ENCODE data around the gene RXRA.

RXRA gene

DNA sequence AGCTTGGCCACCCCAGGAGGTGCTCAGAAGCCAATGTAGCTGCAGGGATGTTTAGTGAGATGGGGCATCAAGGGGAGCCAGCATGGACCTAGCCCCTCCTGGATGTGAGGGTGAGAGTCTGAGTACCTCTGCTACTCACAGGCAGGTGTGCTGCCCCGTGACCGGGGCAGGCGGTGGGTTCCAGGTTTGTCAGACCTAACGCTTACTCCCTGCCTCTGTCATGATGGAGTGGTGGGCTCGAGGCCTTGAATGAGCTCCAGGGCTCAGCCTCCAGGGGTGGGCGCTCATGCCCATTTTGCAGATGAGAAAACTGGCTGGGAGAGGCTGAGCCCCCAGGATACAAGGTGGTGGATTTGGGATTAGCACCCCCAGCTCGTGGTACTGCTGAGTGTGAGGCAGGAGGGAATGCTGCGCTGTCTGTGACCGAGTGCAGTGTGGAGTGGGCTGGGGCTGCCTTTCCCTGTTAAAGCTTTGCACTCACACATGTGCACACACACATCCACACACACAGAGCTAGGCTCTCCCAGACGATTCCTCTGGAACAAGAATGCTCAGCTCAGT is 1.5 kb downstream of the RXRA start:
- H3K4me3 ChIP-seq (ENCODE audit: insufficient read length, low read depth): peak overlapping the region; percentile 67
- H3K27me3 ChIP-seq (ENCODE audit: insufficient read depth, insufficient read length): no peaks in the 10 kb centered on the region
- no peak for DNase-seq (ENCODE audit: low read depth, low spot score)
- H3K36me3 ChIP-seq (ENCODE audit: insufficient read depth, insufficient read length, low read length): no peaks in the 10 kb centered on the region
- H3K9me3 ChIP-seq (ENCODE audit: insufficient read depth, low read length): no peaks in the 10 kb centered on the region
- H3K9ac ChIP-seq (ENCODE audit: insufficient read length, low read depth): peak overlapping the region; percentile 82
- TF ChIP-seq SUZ12 (IDR thresholded peaks at IDR 0.05; ENCODE audit: extremely low read depth, insufficient read depth, insufficient read length) (no peak), YY1 (IDR thresholded peaks at IDR 0.05; ENCODE audit: insufficient read depth, insufficient read length) (no peak), ZNF274 (IDR thresholded peaks at IDR 0.05; ENCODE audit: low read depth, low read length) (no peak)
- H3K4me1 ChIP-seq (ENCODE audit: insufficient read depth, insufficient read length): peaks cover 55% of the 10 kb centered on the region

GRCh38 chr9:134328341-134328840 is 2.1 kb downstream of the RXRA start:
- Histone ChIP-seq H3K4me3 (ENCODE audit: insufficient read length, low read depth) (no peak overlapping the region), H3K27me3 (ENCODE audit: insufficient read depth, insufficient read length) (no peaks in the 10 kb centered on the region), H3K9ac (ENCODE audit: insufficient read length, low read depth) (peak overlapping the region; percentile 82), H3K4me1 (ENCODE audit: insufficient read depth, insufficient read length) (peaks cover 58% of the 10 kb centered on the region), H3K9me3 (ENCODE audit: insufficient read depth, low read length) (no peaks in the 10 kb centered on the region), H3K36me3 (ENCODE audit: insufficient read depth, insufficient read length, low read length) (no peaks in the 10 kb centered on the region)
- TF ChIP-seq SUZ12 (IDR thresholded peaks at IDR 0.05; ENCODE audit: extremely low read depth, insufficient read depth, insufficient read length): no peak
- no peak for TF ChIP-seq ZNF274 (IDR thresholded peaks at IDR 0.05; ENCODE audit: low read depth, low read length)
- no peak for TF ChIP-seq YY1 (IDR thresholded peaks at IDR 0.05; ENCODE audit: insufficient read depth, insufficient read length)
- DNase-seq (ENCODE audit: low read depth, low spot score): no peak

DNA sequence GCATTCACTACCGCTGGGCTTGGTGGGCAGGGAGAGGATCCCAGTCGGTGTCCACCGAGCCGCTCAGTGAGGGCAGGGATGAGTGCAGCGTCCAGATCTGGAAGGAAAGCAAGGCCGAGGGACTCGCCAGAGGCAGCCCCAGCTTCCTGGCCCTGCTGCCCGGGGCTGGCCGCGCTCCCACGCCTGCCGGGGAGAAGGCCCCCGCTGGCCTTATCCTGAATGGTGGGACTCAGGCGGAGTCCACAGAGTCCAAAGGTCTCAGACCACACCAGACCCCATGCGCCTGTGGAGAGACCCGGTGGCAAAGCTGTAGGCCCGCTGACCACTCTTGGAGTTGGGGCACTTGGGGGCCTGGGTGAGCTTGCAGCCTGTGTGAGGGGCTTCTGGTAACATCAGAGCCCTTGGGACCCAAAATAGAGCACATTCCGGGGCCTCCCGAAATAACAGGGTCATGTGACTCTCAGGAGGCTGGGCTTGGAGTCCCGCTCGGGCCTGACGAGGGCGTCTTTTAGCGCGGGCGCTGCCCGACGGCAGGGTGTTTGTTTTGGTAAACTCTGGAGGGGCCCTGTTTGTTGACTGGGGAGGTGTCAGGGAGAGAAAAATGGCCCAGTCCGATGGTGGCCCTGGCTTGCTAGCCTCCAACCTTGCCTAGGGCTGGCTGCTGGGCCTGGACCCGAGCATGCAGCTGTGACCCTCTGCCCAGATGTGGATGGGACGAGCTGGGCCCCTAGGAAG is 2.8 kb downstream of the RXRA start:
- DNase-seq (ENCODE audit: low read depth, low spot score): no peak
- Histone ChIP-seq H3K9ac (ENCODE audit: insufficient read length, low read depth) (peak overlapping the region; percentile 82), H3K4me3 (ENCODE audit: insufficient read length, low read depth) (no peak overlapping the region), H3K27me3 (ENCODE audit: insufficient read depth, insufficient read length) (no peaks in the 10 kb centered on the region), H3K4me1 (ENCODE audit: insufficient read depth, insufficient read length) (peaks cover 54% of the 10 kb centered on the region), H3K9me3 (ENCODE audit: insufficient read depth, low read length) (no peaks in the 10 kb centered on the region), H3K36me3 (ENCODE audit: insufficient read depth, insufficient read length, low read length) (no peaks in the 10 kb centered on the region)
- TF ChIP-seq YY1 (IDR thresholded peaks at IDR 0.05; ENCODE audit: insufficient read depth, insufficient read length): no peak
- no peak for TF ChIP-seq SUZ12 (IDR thresholded peaks at IDR 0.05; ENCODE audit: extremely low read depth, insufficient read depth, insufficient read length)
- no peak for TF ChIP-seq ZNF274 (IDR thresholded peaks at IDR 0.05; ENCODE audit: low read depth, low read length)

GRCh38 chr9:134329576-134329855 is 3.3 kb downstream of the RXRA start:
- Histone ChIP-seq H3K9ac (ENCODE audit: insufficient read length, low read depth) (no peak overlapping the region), H3K4me1 (ENCODE audit: insufficient read depth, insufficient read length) (peaks cover 49% of the 10 kb centered on the region), H3K27me3 (ENCODE audit: insufficient read depth, insufficient read length) (no peaks in the 10 kb centered on the region), H3K36me3 (ENCODE audit: insufficient read depth, insufficient read length, low read length) (no peaks in the 10 kb centered on the region), H3K4me3 (ENCODE audit: insufficient read length, low read depth) (no peak overlapping the region), H3K9me3 (ENCODE audit: insufficient read depth, low read length) (no peaks in the 10 kb centered on the region)
- DNase-seq (ENCODE audit: low read depth, low spot score): no peak
- no peak for TF ChIP-seq SUZ12 (IDR thresholded peaks at IDR 0.05; ENCODE audit: extremely low read depth, insufficient read depth, insufficient read length)
- no peak for TF ChIP-seq YY1 (IDR thresholded peaks at IDR 0.05; ENCODE audit: insufficient read depth, insufficient read length)
- no peak for TF ChIP-seq ZNF274 (IDR thresholded peaks at IDR 0.05; ENCODE audit: low read depth, low read length)

GRCh38 chr9:134329886-134330285 is 3.6 kb downstream of the RXRA start:
- Histone ChIP-seq H3K4me3 (ENCODE audit: insufficient read length, low read depth) (no peak overlapping the region), H3K36me3 (ENCODE audit: insufficient read depth, insufficient read length, low read length) (no peaks in the 10 kb centered on the region), H3K4me1 (ENCODE audit: insufficient read depth, insufficient read length) (peaks cover 45% of the 10 kb centered on the region), H3K9ac (ENCODE audit: insufficient read length, low read depth) (no peak overlapping the region), H3K9me3 (ENCODE audit: insufficient read depth, low read length) (no peaks in the 10 kb centered on the region), H3K27me3 (ENCODE audit: insufficient read depth, insufficient read length) (no peaks in the 10 kb centered on the region)
- DNase-seq (ENCODE audit: low read depth, low spot score): no peak
- TF ChIP-seq SUZ12 (IDR thresholded peaks at IDR 0.05; ENCODE audit: extremely low read depth, insufficient read depth, insufficient read length): no peak
- TF ChIP-seq ZNF274 (IDR thresholded peaks at IDR 0.05; ENCODE audit: low read depth, low read length): no peak

GRCh38 chr9:134330590-134330989 is 4.3 kb downstream of the RXRA start:
- H3K9ac ChIP-seq (ENCODE audit: insufficient read length, low read depth): no peak overlapping the region
- H3K36me3 ChIP-seq (ENCODE audit: insufficient read depth, insufficient read length, low read length): no peaks in the 10 kb centered on the region
- H3K4me3 ChIP-seq (ENCODE audit: insufficient read length, low read depth): no peak overlapping the region
- no peaks in the 10 kb centered on the region for H3K27me3 ChIP-seq (ENCODE audit: insufficient read depth, insufficient read length)
- no peaks in the 10 kb centered on the region for H3K9me3 ChIP-seq (ENCODE audit: insufficient read depth, low read length)
- DNase-seq (ENCODE audit: low read depth, low spot score): no peak
- H3K4me1 ChIP-seq (ENCODE audit: insufficient read depth, insufficient read length): peaks cover 45% of the 10 kb centered on the region
- TF ChIP-seq ZNF274 (IDR thresholded peaks at IDR 0.05; ENCODE audit: low read depth, low read length): no peak
- no peak for TF ChIP-seq YY1 (IDR thresholded peaks at IDR 0.05; ENCODE audit: insufficient read depth, insufficient read length)
- TF ChIP-seq SUZ12 (IDR thresholded peaks at IDR 0.05; ENCODE audit: extremely low read depth, insufficient read depth, insufficient read length): no peak

GRCh38 chr9:134331186-134332025 is 5.2 kb downstream of the RXRA start:
- TF ChIP-seq SUZ12 (IDR thresholded peaks at IDR 0.05; ENCODE audit: extremely low read depth, insufficient read depth, insufficient read length) (no peak), YY1 (IDR thresholded peaks at IDR 0.05; ENCODE audit: insufficient read depth, insufficient read length) (no peak), ZNF274 (IDR thresholded peaks at IDR 0.05; ENCODE audit: low read depth, low read length) (no peak)
- Histone ChIP-seq H3K4me1 (ENCODE audit: insufficient read depth, insufficient read length) (peaks cover 45% of the 10 kb centered on the region), H3K36me3 (ENCODE audit: insufficient read depth, insufficient read length, low read length) (no peaks in the 10 kb centered on the region), H3K9ac (ENCODE audit: insufficient read length, low read depth) (peak overlapping the region; percentile 18), H3K9me3 (ENCODE audit: insufficient read depth, low read length) (no peaks in the 10 kb centered on the region), H3K27me3 (ENCODE audit: insufficient read depth, insufficient read length) (no peaks in the 10 kb centered on the region), H3K4me3 (ENCODE audit: insufficient read length, low read depth) (no peak overlapping the region)
- DNase-seq (ENCODE audit: low read depth, low spot score): no peak
